HCT116 (cell line): ENCODE results near the gene SETD1A. TPM values are rescaled to one million over a fixed set of nuclear protein-coding genes. Genes with fewer than 3 reads are reported as not detected.

ENCODE experiments used
- ATAC-seq: fragments of 200-7000 bp; cut with Tn5 transposase; 2 replicates; pipeline ENCODE4 v1.9.1; 2020; ENCODE audit warnings: mild to moderate bottlenecking, moderate library complexity
- BruUV-seq: library from RNA; stranded (reverse); fragments of 400-500 nt; replicated peaks from 2 replicates; lab custom pipeline; 2021; lab: Mats Ljungman, UMichigan
- CTCF ChIA-PET: fragments of 300-600 bp; sonication (Branson Sonifier 250); formaldehyde crosslinking; loops from one replicate; lab custom pipeline; 2021; ENCODE audit warnings: antibody characterized with exemption; lab: Charles Lee
- POLR2A ChIA-PET: fragments of 300-600, 350-600 bp; sonication (Branson Sonifier 250); formaldehyde crosslinking; loops from one replicate; lab custom pipeline; 2021; ENCODE audit warnings: antibody characterized with exemption; lab: Charles Lee
- RAD21 ChIA-PET, 2 experiments: fragments of 300-600 bp; sonication (Branson Sonifier 250); formaldehyde crosslinking; loops; one replicate each; lab custom pipeline; 2023; ENCODE audit warnings: low total read pairs in 2 of 2; ENCODE audit not compliant: uncharacterized antibody in 2 of 2, unreplicated experiment in 2 of 2, low non-redundant PET in 1 of 2; lab: Charles Lee
- DNase-seq: peaks from one replicate; pipeline ENCODE4 v3.0.0-alpha.2; 2010; ENCODE audit warnings: low read depth, low spot score
- H2AFZ ChIP-seq: fragments of 200-600 bp; shearing (Covaris generic), sonication (generic); 2 replicates; pipeline ENCODE4 v1.6.1; 2017; ENCODE audit warnings: low read depth, mixed run types, mixed read lengths, antibody characterized with exemption, low read length; ENCODE audit not compliant: poor library complexity, severe bottlenecking
- H3K27ac ChIP-seq: 2 replicates; pipeline ENCODE4 v1.5.1; 2012; ENCODE audit warnings: low read depth, low read length
- H3K27me3 ChIP-seq: fragments of 200-600 bp; sonication (generic); 2 replicates; pipeline ENCODE4 v1.6.1; 2016; ENCODE audit warnings: mixed run types, low read length, mixed read lengths; ENCODE audit not compliant: insufficient read depth
- H3K36me3 ChIP-seq, 2 experiments: fragments of 200-500 bp in 1 of 2; fragments of 200-600 bp in 1 of 2; sonication (Bioruptor generic) in 1 of 2; sonication (generic) in 1 of 2; 2 replicates each; pipeline versions ENCODE4 v1.5.1 to v1.6.1; 2014 to 2016; ENCODE audit warnings: low read length in 2 of 2, inconsistent platforms in 1 of 2, mixed read lengths in 1 of 2, mixed run types in 1 of 2; ENCODE audit not compliant: insufficient read depth in 2 of 2, control insufficient read depth in 1 of 2
- H3K4me1 ChIP-seq, 2 experiments: fragments of 200-600 bp in 1 of 2; sonication (generic) in 1 of 2; 2 replicates each; pipeline versions ENCODE4 v1.5.1 to v1.6.1; 2012 to 2017; ENCODE audit warnings: low read length in 2 of 2, inconsistent platforms in 1 of 2, mild to moderate bottlenecking in 1 of 2, mixed read lengths in 1 of 2, mixed run types in 1 of 2, moderate library complexity in 1 of 2; ENCODE audit not compliant: insufficient read depth in 2 of 2, control insufficient read depth in 1 of 2
- H3K4me2 ChIP-seq: fragments of 200-600 bp; sonication (generic); 2 replicates; pipeline ENCODE4 v1.6.1; 2017; ENCODE audit warnings: mixed run types, low read length, mixed read lengths
- H3K4me3 ChIP-seq, 2 experiments: fragments of 200-600 bp in 1 of 2; sonication (generic) in 1 of 2; replicated peaks in 1 of 2; 2 replicates each; pipeline ENCODE4 v1.5.1; 2011 to 2016; ENCODE audit warnings: low read length in 2 of 2, control low read depth in 1 of 2, low read depth in 1 of 2, mild to moderate bottlenecking in 1 of 2, mixed read lengths in 1 of 2, mixed run types in 1 of 2
- H3K79me2 ChIP-seq: fragments of 200-600 bp; sonication (generic); 2 replicates; pipeline ENCODE4 v1.6.1; 2017; ENCODE audit warnings: mild to moderate bottlenecking, mixed run types, low read length, moderate library complexity, mixed read lengths; ENCODE audit not compliant: insufficient read depth
- H3K9ac ChIP-seq: fragments of 200-600 bp; sonication (generic); 2 replicates; pipeline ENCODE4 v1.6.1; 2016; ENCODE audit warnings: low read length, mixed read lengths
- H3K9me2 ChIP-seq: fragments of 200-600 bp; sonication (generic), shearing (Covaris generic); 2 replicates; pipeline ENCODE4 v1.6.1; 2017; ENCODE audit warnings: mixed run types, mild to moderate bottlenecking, moderate library complexity; ENCODE audit not compliant: insufficient read depth
- H3K9me3 ChIP-seq, 2 experiments: fragments of 200-500 bp in 1 of 2; fragments of 200-600 bp in 1 of 2; sonication (Bioruptor generic) in 1 of 2; sonication (generic) in 1 of 2; 2 replicates each; pipeline ENCODE4 v1.6.1; 2014 to 2017; ENCODE audit warnings: low read length in 2 of 2, mixed read lengths in 2 of 2, inconsistent platforms in 1 of 2, low read depth in 1 of 2, mild to moderate bottlenecking in 1 of 2, mixed run types in 1 of 2, moderate library complexity in 1 of 2; ENCODE audit not compliant: control insufficient read depth in 1 of 2, insufficient read depth in 1 of 2
- H4K20me1 ChIP-seq: fragments of 200-600 bp; sonication (generic), shearing (Covaris generic); 2 replicates; pipeline ENCODE4 v1.6.1; 2017; ENCODE audit warnings: mixed run types, mild to moderate bottlenecking, moderate library complexity; ENCODE audit not compliant: insufficient read depth
- ATF3 ChIP-seq: IDR thresholded peaks from 2 replicates; pipeline ENCODE4 v1.6.1; 2012
- CBX3 ChIP-seq: IDR thresholded peaks from 2 replicates; pipeline ENCODE4 v1.6.1; 2012; ENCODE audit warnings: low read depth
- EGR1 ChIP-seq: IDR thresholded peaks from 2 replicates; pipeline ENCODE4 v1.6.1; 2012; ENCODE audit warnings: low read depth
- ELF1 ChIP-seq: IDR thresholded peaks from 2 replicates; pipeline ENCODE4 v1.6.1; 2012; ENCODE audit warnings: low read depth, borderline replicate concordance
- EZH2 ChIP-seq: fragments of 200-600 bp; sonication (generic); IDR thresholded peaks from 2 replicates; pipeline ENCODE4 v1.6.1; 2017; ENCODE audit warnings: antibody characterized with exemption, mixed run types
- FOSL1 ChIP-seq: IDR thresholded peaks from 2 replicates; pipeline ENCODE4 v1.6.1; 2012; ENCODE audit warnings: low read depth
- JUND ChIP-seq: IDR thresholded peaks from 2 replicates; pipeline ENCODE4 v1.6.1; 2012
- MAX ChIP-seq: IDR thresholded peaks from 2 replicates; pipeline ENCODE4 v1.6.1; 2012
- POLR2AphosphoS5 ChIP-seq: IDR thresholded peaks from 2 replicates; pipeline ENCODE4 v1.6.1; 2011; ENCODE audit warnings: mild to moderate bottlenecking, low read depth, low read length, moderate library complexity
- SIN3A ChIP-seq: IDR thresholded peaks from 2 replicates; pipeline ENCODE4 v1.6.1; 2012; ENCODE audit warnings: low read depth
- SP1 ChIP-seq: IDR thresholded peaks from 2 replicates; pipeline ENCODE4 v1.6.1; 2012; ENCODE audit warnings: low read depth
- ZBTB33 ChIP-seq: IDR thresholded peaks from 2 replicates; pipeline ENCODE4 v1.6.1; 2011; ENCODE audit warnings: mild to moderate bottlenecking, low read length, moderate library complexity; ENCODE audit not compliant: insufficient replicate concordance; ENCODE audit errors: extremely low read depth
- ZNF274 ChIP-seq: fragments of 200-500 bp; sonication (Bioruptor generic); IDR thresholded peaks from 2 replicates; pipeline ENCODE4 v1.6.1; 2014; ENCODE audit warnings: mild to moderate bottlenecking, low read depth, low read length, inconsistent platforms
- intact Hi-C: fragments of 100-400 bp; cut with micrococcal nuclease; formaldehyde crosslinking; loops from 2 replicates; pipeline ENCODE4 v1.10.0; 2022
- total RNA-seq: library from RNA; stranded (reverse); gene quantifications from one replicate; pipeline ENCODE4 v1.2.1, GENCODE V29; 2021; ENCODE audit not compliant: unreplicated experiment

Gene SETD1A
- total RNA-seq, 1 experiment from 2014 or later: 26.9 TPM

- ATAC-seq: no peak
Observed at GRCh38 chr16:31004658-31005057, 47.1 kb downstream of the SETD1A start.

More at GRCh38 chr16:31004658-31005057, 47.1 kb downstream of the SETD1A start:
- TF ChIP-seq ELF1 (no peak), MAX (no peak), EGR1 (no peak), FOSL1 (no peak), ZBTB33 (no peak), ZNF274 (no peak), SIN3A (no peak), JUND (no peak), EZH2 (no peak), POLR2AphosphoS5 (no peak), CBX3 (no peak), ATF3 (no peak), SP1 (no peak)
- H3K9ac ChIP-seq: no peak overlapping the region
- no peak overlapping the region for H3K4me2 ChIP-seq
- ChIA-PET POLR2A (no interaction called here), CTCF (no interaction called here), RAD21 (no interaction called here)
- H3K27me3 ChIP-seq: no peaks in the 10 kb centered on the region
- H3K27ac ChIP-seq: no peak overlapping the region
- H3K36me3 ChIP-seq: no peaks in the 10 kb centered on the region
- intact Hi-C loops: no loop called here
- BruUV-seq: no TSS peak
- H2AFZ ChIP-seq: no peak overlapping the region
- H3K9me3 ChIP-seq: no peaks in the 10 kb centered on the region
- H3K4me3 ChIP-seq: no peak overlapping the region
- DNase-seq: no peak
- no peaks in the 10 kb centered on the region for H3K79me2 ChIP-seq
- peaks cover 0 to 10% of the 10 kb centered on the region in 2 experiments; a peak in 2 of 4 replicates for H3K4me1 ChIP-seq
- no peaks in the 10 kb centered on the region for H4K20me1 ChIP-seq
- H3K9me2 ChIP-seq: no peaks in the 10 kb centered on the region
